HEK293 (cell line): ENCODE data around the gene PRSS8.

ENCODE experiments used
- GLI2 ChIP-seq: fragments of 450-650 bp; formaldehyde crosslinking; IDR thresholded peaks from 2 replicates; pipeline ENCODE4; 2017; ENCODE audit warnings: missing biosample characterization, missing genetic modification characterization, low read depth, borderline replicate concordance
- IKZF3 ChIP-seq: fragments of 450-650 bp; IDR thresholded peaks from 2 replicates; pipeline ENCODE4 v1.5.0; 2018; ENCODE audit warnings: missing biosample characterization, mild to moderate bottlenecking, missing genetic modification characterization, moderate library complexity
- KLF1 ChIP-seq: fragments of 450-650 bp; formaldehyde crosslinking; IDR thresholded peaks from 2 replicates; pipeline ENCODE4 v1.5.1; 2016; ENCODE audit warnings: missing biosample characterization, missing genetic modification characterization
- KLF8 ChIP-seq: fragments of 450-650 bp; formaldehyde crosslinking; IDR thresholded peaks from 2 replicates; pipeline ENCODE4 v1.5.1; 2016; ENCODE audit warnings: missing biosample characterization, missing genetic modification characterization
- KLF9 ChIP-seq: fragments of 450-650 bp; formaldehyde crosslinking; IDR thresholded peaks from 2 replicates; pipeline ENCODE4 v1.5.1; 2016; ENCODE audit warnings: missing biosample characterization, missing genetic modification characterization, low read depth
- SETDB1 ChIP-seq: IDR thresholded peaks from one replicate; pipeline ENCODE4 v1.6.1; 2017; ENCODE audit warnings: mild to moderate bottlenecking, low read length, moderate library complexity, mixed read lengths; ENCODE audit not compliant: insufficient read length
- SP7 ChIP-seq: fragments of 450-650 bp; formaldehyde crosslinking; IDR thresholded peaks from 2 replicates; pipeline ENCODE4 v1.5.1; 2016; ENCODE audit warnings: missing biosample characterization, missing genetic modification characterization
- ZBTB20 ChIP-seq: fragments of 450-650 bp; formaldehyde crosslinking; IDR thresholded peaks from 2 replicates; pipeline ENCODE4 v1.5.1; 2016; ENCODE audit warnings: missing biosample characterization, missing genetic modification characterization
- ZBTB48 ChIP-seq: fragments of 450-650 bp; formaldehyde crosslinking; IDR thresholded peaks from 2 replicates; pipeline ENCODE4 v1.5.1; 2016; ENCODE audit warnings: missing biosample characterization, missing genetic modification characterization
- ZFHX2 ChIP-seq: fragments of 450-650 bp; formaldehyde crosslinking; conservative IDR thresholded peaks from 2 replicates; pipeline ENCODE4 v1.5.1; 2016; ENCODE audit warnings: missing biosample characterization, missing genetic modification characterization
- ZIC2 ChIP-seq: fragments of 450-650 bp; formaldehyde crosslinking; IDR thresholded peaks from 2 replicates; pipeline ENCODE4 v1.5.1; 2016; ENCODE audit warnings: missing biosample characterization, missing genetic modification characterization
- ZNF146 ChIP-seq: fragments of 450-650 bp; formaldehyde crosslinking; IDR thresholded peaks from 2 replicates; pipeline ENCODE4 v1.5.1; 2016; ENCODE audit warnings: missing biosample characterization, missing genetic modification characterization
- ZNF155 ChIP-seq: fragments of 450-650 bp; formaldehyde crosslinking; IDR thresholded peaks from 2 replicates; pipeline ENCODE4 v1.5.1; 2016; ENCODE audit warnings: missing biosample characterization, missing genetic modification characterization
- ZNF23 ChIP-seq: fragments of 450-650 bp; formaldehyde crosslinking; IDR thresholded peaks from 2 replicates; pipeline ENCODE4 v1.5.1; 2016; ENCODE audit warnings: missing biosample characterization, missing genetic modification characterization, borderline replicate concordance
- ZNF266 ChIP-seq: fragments of 450-650 bp; formaldehyde crosslinking; IDR thresholded peaks from 2 replicates; pipeline ENCODE4 v1.5.1; 2016; ENCODE audit warnings: missing biosample characterization, missing genetic modification characterization, low read depth
- ZNF335 ChIP-seq: fragments of 450-650 bp; formaldehyde crosslinking; conservative IDR thresholded peaks from 2 replicates; pipeline ENCODE4 v1.5.1; 2016; ENCODE audit warnings: missing biosample characterization, missing genetic modification characterization
- ZNF433 ChIP-seq: fragments of 450-650 bp; formaldehyde crosslinking; IDR thresholded peaks from 2 replicates; pipeline ENCODE4 v1.5.1; 2016; ENCODE audit warnings: missing biosample characterization, missing genetic modification characterization, low read depth
- ZNF501 ChIP-seq: fragments of 450-650 bp; formaldehyde crosslinking; IDR thresholded peaks from 2 replicates; pipeline ENCODE4 v1.5.1; 2016; ENCODE audit warnings: missing biosample characterization, missing genetic modification characterization
- ZNF514 ChIP-seq: fragments of 450-650 bp; formaldehyde crosslinking; IDR thresholded peaks from 2 replicates; pipeline ENCODE4 v1.5.1; 2016; ENCODE audit warnings: missing biosample characterization, missing genetic modification characterization
- ZNF558 ChIP-seq: fragments of 450-650 bp; formaldehyde crosslinking; IDR thresholded peaks from 2 replicates; pipeline ENCODE4 v1.5.1; 2016; ENCODE audit warnings: missing biosample characterization, missing genetic modification characterization
- ZNF621 ChIP-seq: fragments of 450-650 bp; formaldehyde crosslinking; IDR thresholded peaks from 2 replicates; pipeline ENCODE4 v1.5.1; 2017; ENCODE audit warnings: missing biosample characterization, missing genetic modification characterization
- ZNF629 ChIP-seq: fragments of 450-650 bp; formaldehyde crosslinking; IDR thresholded peaks from 2 replicates; pipeline ENCODE4 v1.5.1; 2017; ENCODE audit warnings: missing biosample characterization, missing genetic modification characterization
- ZNF670 ChIP-seq: fragments of 450-650 bp; formaldehyde crosslinking; IDR thresholded peaks from 2 replicates; pipeline ENCODE4 v1.5.1; 2016; ENCODE audit warnings: missing biosample characterization, missing genetic modification characterization, low read depth
- ZNF677 ChIP-seq: fragments of 450-650 bp; IDR thresholded peaks from 2 replicates; pipeline ENCODE4 v1.5.0; 2018; ENCODE audit warnings: missing biosample characterization, mild to moderate bottlenecking, missing genetic modification characterization, moderate library complexity
- ZNF792 ChIP-seq: fragments of 450-650 bp; formaldehyde crosslinking; IDR thresholded peaks from 2 replicates; pipeline ENCODE4 v1.5.1; 2016; ENCODE audit warnings: missing biosample characterization, missing genetic modification characterization
- ZSCAN30 ChIP-seq: fragments of 450-650 bp; IDR thresholded peaks from 2 replicates; pipeline ENCODE4 v1.5.1; 2018; ENCODE audit warnings: missing biosample characterization, mild to moderate bottlenecking, missing genetic modification characterization, moderate library complexity
- TF ChIP-seq, protein P1 (sequence below): sonication (generic); formaldehyde crosslinking; IDR thresholded peaks from 2 replicates; pipeline ENCODE4 v1.8.1; 2022; ENCODE audit warnings: mild to moderate bottlenecking, moderate library complexity, missing genetic modification reagents
- TF ChIP-seq, protein P2 (sequence below): fragments of 450-650 bp; formaldehyde crosslinking; IDR thresholded peaks from 2 replicates; pipeline ENCODE4 v1.5.1; 2016; ENCODE audit warnings: missing biosample characterization, missing genetic modification characterization
- TF ChIP-seq, protein P3 (sequence below): fragments of 450-650 bp; formaldehyde crosslinking; IDR thresholded peaks from 2 replicates; pipeline ENCODE4 v1.5.1; 2017; ENCODE audit warnings: missing biosample characterization, missing genetic modification characterization
- TF ChIP-seq, protein P4 (sequence below): fragments of 450-650 bp; formaldehyde crosslinking; IDR thresholded peaks from 2 replicates; pipeline ENCODE4 v1.5.1; 2017; ENCODE audit warnings: missing biosample characterization, missing genetic modification characterization
- TF ChIP-seq, protein P5 (sequence below): IDR thresholded peaks from 2 replicates; pipeline ENCODE4 v1.6.1; 2011; ENCODE audit warnings: mild to moderate bottlenecking, low read depth, low read length, borderline replicate concordance

PRSS8 gene

DNA sequence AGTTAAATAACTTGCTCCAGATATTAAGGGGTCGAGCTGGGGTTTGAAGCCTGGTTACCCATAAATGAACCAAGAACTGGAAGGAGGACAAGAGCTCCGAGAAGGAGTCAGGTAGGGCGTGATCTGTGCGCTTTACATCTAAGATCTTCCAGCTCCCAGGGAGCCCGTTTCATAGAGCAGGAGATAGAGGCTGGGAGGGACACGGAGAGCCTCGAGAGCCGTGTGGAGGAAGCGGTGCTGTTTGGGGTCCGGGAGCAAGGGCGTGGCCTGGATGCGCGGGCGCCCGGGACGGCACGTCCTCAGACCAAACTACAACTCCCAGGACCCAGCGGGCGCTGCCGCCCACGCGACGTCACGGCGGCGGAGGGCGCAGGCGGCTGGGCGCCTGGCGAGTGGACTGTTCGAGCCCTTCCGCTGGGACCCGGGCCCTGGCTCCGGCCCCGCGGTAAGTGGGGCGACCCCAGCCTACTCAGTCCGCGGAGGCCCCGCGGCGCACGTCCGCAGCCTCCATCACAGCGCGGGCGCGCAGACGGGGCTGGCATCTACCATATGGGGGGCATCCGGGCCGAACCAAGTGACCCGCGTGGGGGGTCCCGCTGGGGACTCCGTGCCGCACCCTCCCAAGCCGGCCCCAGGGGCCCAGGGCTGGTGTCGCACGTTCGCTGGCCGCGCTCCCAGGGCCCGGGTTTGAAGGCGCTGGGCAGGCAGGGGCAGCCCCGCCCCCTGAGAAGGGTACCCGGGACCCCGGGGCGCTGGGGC lies 27.3 kb downstream of the PRSS8 start, which contains the start of gene BCKDK (continued):
- TF ChIP-seq ZNF266 (tag by site-specific recombination) (no peak), ZNF621 (no peak), ZNF514 (tag by site-specific recombination) (no peak), ZNF558 (no peak), IKZF3 (tag by site-specific recombination) (no peak), ZNF792 (tag by site-specific recombination) (no peak), ZIC2 (tag by site-specific recombination) (peak; percentile 40), ZNF155 (tag by site-specific recombination) (no peak), ZBTB20 (peak; percentile 99), ZNF23 (tag by site-specific recombination) (no peak), ZNF670 (tag by site-specific recombination) (no peak), ZNF629 (tag by site-specific recombination) (peak; percentile 90), ZNF335 (tag by site-specific recombination) (peak; percentile 87), SP7 (peak; percentile 26; the same call in 1 of the 2 replicates), ZNF146 (tag by site-specific recombination) (no peak), GLI2 (tag by site-specific recombination) (no peak), ZBTB48 (tag by site-specific recombination) (0 out of 2 replicates have a peak, but pooled peaks have one; percentile 41), KLF9 (tag by site-specific recombination) (peak; percentile 68), ZSCAN30 (tag by site-specific recombination) (peak; percentile 73; the same call in 1 of the 2 replicates), ZNF433 (tag by site-specific recombination) (no peak), SETDB1 (no peak), ZNF501 (tag by site-specific recombination) (no peak), ZNF677 (tag by site-specific recombination) (0 out of 2 replicates have a peak, but pooled peaks have one; percentile 19), ZFHX2 (peak; percentile 92), KLF1 (tag by site-specific recombination) (peak; percentile 81; the same call in 1 of the 2 replicates), KLF8 (tag by site-specific recombination) (peak; percentile 80)
- TF ChIP-seq, protein P1, sequence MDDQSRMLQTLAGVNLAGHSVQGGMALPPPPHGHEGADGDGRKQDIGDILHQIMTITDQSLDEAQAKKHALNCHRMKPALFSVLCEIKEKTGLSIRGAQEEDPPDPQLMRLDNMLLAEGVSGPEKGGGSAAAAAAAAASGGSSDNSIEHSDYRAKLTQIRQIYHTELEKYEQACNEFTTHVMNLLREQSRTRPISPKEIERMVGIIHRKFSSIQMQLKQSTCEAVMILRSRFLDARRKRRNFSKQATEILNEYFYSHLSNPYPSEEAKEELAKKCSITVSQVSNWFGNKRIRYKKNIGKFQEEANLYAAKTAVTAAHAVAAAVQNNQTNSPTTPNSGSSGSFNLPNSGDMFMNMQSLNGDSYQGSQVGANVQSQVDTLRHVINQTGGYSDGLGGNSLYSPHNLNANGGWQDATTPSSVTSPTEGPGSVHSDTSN (CRISPR knock-in tag): peak; percentile 59; the same call in 1 of the 2 replicates
- TF ChIP-seq, protein P2, sequence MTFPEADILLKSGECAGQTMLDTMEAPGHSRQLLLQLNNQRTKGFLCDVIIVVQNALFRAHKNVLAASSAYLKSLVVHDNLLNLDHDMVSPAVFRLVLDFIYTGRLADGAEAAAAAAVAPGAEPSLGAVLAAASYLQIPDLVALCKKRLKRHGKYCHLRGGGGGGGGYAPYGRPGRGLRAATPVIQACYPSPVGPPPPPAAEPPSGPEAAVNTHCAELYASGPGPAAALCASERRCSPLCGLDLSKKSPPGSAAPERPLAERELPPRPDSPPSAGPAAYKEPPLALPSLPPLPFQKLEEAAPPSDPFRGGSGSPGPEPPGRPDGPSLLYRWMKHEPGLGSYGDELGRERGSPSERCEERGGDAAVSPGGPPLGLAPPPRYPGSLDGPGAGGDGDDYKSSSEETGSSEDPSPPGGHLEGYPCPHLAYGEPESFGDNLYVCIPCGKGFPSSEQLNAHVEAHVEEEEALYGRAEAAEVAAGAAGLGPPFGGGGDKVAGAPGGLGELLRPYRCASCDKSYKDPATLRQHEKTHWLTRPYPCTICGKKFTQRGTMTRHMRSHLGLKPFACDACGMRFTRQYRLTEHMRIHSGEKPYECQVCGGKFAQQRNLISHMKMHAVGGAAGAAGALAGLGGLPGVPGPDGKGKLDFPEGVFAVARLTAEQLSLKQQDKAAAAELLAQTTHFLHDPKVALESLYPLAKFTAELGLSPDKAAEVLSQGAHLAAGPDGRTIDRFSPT (tag by site-specific recombination): peak; percentile 55; the same call in 1 of the 2 replicates
- TF ChIP-seq, protein P3, sequence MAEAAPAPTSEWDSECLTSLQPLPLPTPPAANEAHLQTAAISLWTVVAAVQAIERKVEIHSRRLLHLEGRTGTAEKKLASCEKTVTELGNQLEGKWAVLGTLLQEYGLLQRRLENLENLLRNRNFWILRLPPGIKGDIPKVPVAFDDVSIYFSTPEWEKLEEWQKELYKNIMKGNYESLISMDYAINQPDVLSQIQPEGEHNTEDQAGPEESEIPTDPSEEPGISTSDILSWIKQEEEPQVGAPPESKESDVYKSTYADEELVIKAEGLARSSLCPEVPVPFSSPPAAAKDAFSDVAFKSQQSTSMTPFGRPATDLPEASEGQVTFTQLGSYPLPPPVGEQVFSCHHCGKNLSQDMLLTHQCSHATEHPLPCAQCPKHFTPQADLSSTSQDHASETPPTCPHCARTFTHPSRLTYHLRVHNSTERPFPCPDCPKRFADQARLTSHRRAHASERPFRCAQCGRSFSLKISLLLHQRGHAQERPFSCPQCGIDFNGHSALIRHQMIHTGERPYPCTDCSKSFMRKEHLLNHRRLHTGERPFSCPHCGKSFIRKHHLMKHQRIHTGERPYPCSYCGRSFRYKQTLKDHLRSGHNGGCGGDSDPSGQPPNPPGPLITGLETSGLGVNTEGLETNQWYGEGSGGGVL (tag by site-specific recombination): no peak
- TF ChIP-seq, protein P4, sequence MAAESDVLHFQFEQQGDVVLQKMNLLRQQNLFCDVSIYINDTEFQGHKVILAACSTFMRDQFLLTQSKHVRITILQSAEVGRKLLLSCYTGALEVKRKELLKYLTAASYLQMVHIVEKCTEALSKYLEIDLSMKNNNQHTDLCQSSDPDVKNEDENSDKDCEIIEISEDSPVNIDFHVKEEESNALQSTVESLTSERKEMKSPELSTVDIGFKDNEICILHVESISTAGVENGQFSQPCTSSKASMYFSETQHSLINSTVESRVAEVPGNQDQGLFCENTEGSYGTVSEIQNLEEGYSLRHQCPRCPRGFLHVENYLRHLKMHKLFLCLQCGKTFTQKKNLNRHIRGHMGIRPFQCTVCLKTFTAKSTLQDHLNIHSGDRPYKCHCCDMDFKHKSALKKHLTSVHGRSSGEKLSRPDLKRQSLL (tag by site-specific recombination): peak; percentile 98
- TF ChIP-seq, protein P5, sequence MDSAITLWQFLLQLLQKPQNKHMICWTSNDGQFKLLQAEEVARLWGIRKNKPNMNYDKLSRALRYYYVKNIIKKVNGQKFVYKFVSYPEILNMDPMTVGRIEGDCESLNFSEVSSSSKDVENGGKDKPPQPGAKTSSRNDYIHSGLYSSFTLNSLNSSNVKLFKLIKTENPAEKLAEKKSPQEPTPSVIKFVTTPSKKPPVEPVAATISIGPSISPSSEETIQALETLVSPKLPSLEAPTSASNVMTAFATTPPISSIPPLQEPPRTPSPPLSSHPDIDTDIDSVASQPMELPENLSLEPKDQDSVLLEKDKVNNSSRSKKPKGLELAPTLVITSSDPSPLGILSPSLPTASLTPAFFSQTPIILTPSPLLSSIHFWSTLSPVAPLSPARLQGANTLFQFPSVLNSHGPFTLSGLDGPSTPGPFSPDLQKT: no peak
